SKM-1 treated with dmso at 0.1 percent for 144 hours (cell line): ENCODE results near the gene CCR6.
"Not testable (repeated sequence)": the region's sequence is repeated elsewhere in the genome, so short reads cannot be mapped to it uniquely, and the experiment has no call there.

Experiments used
- DNase-seq: peaks from one replicate; lab custom pipeline; 2025; ENCODE audit not compliant: unreplicated experiment; lab: John Stamatoyannopoulos, UW

Gene CCR6

DNA sequence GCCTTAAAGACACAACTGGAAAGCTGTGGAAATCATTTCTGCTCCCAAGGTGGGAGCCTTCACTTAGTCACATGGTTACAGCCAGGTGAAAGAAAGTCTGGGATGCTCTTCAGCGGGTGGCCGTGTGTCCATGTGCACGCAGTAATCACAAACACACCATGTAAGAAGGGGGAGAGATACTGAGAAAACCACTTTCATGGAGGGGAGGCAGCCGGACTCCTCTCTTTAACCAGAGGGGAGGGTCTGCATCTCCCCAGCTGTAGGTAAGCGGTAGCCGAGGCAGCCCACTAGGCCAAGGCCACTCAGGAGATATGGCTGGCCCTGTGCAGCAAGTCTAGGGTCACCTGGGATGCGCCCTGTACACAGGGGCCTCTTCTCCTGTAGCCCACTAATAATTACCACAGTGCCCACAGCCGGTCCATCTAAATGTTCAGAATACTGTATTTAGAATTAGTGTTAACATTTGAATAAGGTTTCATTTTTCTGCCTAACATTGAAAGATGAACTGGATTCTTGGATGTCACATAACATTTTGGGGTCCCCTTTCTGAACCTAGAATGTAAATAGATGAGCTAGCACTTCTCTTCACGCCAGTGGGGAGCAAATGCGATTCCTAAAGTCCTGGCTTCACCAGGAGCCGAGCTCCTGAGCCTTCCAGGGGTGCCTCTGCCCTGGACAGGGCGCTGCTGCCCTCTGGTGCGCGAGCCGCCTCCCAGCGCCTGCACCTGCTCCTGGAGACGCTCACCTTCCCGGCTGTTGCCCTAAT lies 19.0 kb downstream of the CCR6 start:
- peak; percentile 17 for DNase-seq

DNA sequence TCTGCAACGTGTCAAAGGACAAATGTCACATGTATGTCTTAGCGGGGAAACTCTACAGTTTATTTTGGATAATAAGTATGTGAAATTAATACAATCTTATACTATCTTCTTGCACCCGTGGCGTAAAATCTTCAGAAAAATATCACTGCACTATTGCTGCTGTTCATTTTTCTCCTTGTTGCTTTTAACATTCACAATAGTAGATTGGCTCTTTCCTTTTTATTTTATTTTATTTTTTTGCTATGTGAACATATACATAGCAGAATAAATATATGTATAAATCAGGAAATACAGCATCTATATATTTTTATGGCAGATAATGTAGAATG lies 19.5 kb downstream of the CCR6 start:
- no peak for DNase-seq

DNA sequence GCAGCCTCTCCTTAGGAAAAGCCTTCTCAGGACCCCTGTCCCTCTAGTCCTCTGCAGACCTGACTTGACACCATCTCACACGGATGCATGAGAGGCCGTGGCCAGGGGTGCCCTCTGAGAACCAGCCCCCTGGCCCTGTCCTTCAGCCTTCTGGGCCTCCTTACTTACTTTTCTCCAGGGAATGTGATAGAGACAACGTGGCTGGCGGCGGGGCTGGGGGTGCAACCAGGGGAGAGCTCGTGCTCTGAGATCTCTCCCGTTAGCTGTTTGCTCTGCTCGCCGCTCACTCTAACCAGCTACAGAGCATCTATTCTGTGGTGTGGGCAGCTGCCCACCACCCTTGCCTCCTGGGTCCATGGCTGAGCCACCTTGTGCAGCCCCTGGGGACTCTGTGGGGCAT lies 20.1 kb downstream of the CCR6 start:
- no peak for DNase-seq

DNA sequence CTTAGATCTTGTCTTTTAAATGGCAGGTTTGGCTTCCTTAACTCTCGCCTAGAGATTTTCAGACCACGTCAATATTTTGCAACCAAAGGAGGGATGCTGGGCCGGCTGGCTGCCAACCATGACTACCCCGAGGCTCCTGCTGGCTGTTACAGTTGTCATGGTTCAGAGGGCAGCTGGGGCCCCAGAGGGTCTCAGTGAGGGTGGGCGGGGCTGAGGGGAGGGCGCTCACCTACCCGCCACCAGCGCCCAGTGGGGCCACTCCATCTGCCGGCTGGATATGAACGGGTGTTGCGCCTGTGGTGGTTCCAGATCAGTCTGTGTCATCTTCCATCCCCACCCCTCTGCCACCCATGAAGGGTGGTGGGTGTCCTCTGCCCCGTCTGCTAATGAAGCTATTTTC lies 22.6 kb downstream of the CCR6 start:
- DNase-seq = no peak

DNA sequence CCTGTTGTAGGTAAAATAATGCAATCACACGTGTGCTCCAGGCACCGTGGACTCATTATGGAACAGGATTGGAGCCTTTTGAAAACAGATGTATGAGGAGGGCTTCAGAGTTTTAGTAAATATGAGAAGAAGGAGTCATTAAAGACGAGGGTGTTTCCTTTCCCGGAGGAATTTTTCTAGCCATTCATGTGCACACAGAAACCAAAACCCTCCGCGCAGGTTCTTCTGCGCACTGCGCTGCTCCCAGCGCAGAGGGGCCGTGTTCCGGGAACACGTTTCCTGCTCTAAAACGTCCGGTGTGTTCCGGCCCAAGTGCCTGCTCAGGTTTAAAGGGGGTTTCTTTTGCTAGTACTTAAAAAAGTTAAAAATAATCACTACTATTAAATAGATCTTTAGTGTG lies 23.2 kb downstream of the CCR6 start:
- no peak for DNase-seq

DNA sequence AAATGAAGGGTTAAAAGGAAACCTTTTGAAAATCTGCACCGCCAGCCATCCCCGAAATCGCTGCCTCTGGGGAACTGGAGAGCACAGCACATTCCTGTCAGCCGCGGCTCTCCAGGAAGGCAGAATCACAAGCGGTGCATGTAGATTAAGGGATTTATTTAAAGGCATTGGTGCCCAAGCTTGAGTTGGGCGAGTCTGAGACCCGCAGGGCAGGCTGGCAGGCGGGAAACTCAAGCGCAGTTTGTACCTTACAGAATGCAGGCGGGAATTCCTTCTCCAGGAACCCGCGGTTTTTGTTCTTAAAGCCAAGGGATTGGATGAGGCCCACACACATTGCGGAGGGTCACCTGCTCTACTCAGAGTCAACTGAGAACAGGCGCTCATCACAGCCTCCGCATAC lies 24.1 kb downstream of the CCR6 start:
- DNase-seq = no peak

DNA sequence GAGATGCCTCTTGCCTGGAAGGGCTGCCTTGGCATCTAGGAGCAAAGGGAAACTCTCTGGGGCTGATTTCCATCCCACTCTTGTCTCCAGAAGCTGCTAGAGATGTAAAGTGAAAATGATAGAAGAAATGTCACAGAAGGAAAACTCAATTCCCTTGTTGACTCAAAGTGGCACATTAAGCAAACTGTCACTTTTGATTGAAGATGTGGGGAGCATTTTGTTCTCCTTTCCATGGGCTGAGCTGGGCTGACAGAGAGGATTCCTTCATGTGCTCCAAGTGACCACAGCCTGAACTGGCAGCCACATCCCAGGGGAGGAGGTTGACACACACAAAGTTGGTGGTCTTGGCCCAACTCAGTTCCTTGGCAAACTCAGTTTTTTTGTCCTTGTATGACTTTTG lies 25.1 kb downstream of the CCR6 start:
- no peak for DNase-seq

DNA sequence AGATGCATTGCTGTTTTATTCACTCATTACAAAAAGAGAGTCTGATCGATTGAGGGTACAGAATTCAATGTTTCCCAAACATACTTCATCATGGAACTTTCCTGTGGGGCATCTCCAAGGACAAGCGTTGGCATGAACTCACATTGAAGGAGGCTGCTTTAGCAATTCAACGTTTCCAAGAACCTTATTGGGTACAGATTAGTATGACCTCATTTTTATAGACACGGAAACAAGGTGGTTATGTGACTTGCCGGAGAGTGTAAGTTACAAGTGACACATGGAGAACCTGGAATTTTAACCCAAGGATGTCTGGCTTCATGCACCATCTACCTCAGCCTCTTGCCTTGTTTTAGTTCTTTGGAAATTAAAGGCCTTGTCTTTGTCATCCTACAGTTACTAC lies 26.1 kb downstream of the CCR6 start:
- no peak for DNase-seq

DNA sequence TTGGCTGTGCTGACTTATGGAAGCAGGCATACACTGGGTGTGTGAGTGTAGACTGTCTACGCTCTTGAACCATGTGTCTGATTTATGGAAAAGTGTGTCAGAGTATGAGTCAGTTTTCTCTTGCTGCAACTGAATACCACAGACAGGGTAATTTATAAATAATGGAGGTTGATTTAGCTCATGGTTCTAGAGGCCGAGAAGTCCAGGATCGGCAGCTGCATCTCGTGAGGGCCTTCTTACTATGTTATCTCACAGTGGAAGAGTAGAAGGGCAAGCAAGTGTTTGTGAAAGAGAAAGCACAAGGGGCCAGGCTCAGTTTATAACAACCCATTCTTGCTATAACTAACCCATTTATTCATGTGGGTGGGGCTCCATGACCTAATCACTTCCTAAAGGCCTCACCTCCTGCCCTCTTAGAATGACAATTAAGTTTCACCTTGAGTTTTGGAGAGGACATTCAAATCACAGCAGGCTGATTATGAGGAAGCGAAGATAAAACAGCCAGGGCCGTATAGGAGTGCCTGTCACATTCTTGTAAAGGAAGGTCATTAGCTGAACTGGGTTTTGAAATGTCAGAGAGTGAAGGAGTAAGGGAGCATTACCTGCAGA lies 28.1 kb downstream of the CCR6 start:
- DNase-seq = no peak

DNA sequence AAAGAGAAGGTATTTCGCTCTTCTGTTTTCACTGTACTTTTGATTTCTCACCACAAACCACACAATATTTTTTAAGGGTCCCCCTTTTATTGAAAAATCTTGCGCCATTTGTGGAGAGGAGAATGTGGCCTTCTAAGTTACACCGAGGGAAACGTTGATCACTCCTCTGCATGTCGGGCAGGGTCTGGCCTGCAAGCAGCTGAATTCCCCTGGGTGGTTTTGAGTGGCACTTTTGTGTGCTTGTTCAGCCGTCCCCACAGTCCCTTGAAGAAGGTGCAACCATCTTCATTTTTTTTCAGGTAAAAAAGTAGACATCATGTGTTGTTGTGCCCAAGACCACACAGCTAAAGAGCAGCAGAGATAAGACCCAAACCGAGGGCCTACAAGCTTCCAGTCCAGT lies 28.8 kb downstream of the CCR6 start:
- DNase-seq = no peak

DNA sequence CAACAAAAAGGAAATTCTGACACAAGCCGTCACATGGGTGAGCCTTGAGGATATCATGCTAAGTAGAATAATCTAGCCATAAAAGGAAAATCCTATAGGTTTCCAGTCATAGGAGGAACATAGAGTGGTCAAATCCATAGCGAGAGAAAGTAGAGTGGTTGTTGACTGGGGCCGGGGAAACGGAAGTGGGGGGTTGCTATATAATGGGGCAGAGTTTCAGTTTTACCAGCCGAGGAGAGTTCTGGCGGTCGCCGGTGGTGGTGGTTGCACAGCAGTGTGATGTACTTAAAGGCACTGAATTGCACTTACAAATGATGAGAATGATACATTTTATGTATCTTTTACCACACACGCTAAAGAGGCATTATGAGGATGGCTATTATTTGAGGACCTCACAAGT lies 30.0 kb downstream of the CCR6 start:
- DNase-seq = no peak

DNA sequence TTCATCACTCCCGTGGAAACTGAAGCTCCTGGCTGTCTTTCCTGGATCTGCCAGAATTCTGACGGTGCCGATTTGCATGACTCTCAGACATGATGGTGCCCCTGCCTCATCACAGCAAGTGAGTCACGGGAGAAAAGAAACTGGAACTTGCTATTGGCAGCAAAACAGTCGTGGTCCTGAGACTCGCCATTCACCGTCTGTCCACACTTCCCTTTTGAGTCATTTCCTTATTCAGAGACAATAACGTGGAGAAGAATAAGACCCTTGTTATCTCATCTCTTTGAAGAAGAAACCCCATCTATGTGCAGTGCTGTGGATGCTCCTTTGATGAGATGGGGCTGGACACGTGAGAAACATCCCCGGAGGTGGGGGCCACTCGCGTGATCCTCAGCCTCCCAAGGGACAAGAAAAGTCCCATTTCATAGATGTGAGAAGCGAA lies 30.6 kb downstream of the CCR6 start:
- no peak for DNase-seq

DNA sequence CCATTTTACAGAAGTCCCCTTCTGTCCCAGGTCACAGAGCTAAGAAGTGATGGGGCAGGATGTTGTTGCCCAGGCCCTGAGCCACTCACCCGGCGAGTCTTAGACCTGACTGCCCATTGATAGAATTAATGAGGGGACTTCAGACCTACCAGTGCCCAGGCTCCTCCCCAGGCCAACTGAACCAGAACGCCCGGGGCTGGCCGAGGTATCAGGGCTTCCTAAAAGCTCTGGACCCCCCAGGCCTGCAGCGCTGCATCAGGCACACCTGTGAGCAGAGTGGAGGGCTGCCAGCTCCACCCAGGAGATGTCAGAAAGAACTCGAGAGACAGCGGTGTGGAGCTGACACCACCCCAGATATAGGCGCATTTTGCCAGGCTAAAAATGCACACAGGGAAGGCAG lies 31.4 kb downstream of the CCR6 start:
- DNase-seq = no peak

DNA sequence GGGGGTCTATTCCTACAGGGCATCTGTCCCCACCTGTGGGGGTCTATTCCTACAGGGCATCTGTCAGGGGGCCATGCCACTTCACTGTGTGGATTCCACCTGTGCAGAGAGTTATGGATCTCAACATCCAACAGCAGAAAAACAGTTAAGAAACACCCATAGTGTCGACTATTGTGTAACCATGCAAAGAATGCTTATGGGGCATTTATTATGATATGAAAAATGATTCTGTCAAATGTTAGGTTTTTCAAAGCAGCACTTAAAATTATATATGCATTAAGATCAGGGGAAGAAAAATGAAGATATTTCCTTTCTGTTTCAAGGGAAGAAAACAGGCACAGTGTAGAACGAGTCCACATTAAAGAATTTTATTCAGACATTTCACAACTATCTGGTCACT lies 32.0 kb downstream of the CCR6 start:
- DNase-seq = no peak

DNA sequence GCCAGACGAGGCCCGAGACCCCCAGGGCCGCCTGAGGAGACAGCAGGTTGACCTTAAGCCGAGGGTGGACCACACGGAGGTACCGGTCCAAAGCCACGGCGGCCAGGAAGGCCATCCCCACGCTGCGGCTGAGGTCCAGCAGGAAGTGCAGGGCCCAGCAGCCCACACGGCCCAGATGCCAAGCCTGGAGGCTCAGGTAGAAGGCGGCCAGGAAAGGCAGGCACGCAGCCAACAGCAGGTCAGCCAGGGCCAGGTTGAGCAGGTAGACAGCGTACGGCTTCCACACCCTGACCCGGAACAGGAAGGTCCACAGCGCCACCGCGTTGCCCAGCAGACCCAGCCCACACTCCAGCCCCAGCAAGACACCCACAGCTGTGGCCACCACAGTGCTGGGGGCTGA lies 34.5 kb downstream of the CCR6 start:
- no peak for DNase-seq

DNA sequence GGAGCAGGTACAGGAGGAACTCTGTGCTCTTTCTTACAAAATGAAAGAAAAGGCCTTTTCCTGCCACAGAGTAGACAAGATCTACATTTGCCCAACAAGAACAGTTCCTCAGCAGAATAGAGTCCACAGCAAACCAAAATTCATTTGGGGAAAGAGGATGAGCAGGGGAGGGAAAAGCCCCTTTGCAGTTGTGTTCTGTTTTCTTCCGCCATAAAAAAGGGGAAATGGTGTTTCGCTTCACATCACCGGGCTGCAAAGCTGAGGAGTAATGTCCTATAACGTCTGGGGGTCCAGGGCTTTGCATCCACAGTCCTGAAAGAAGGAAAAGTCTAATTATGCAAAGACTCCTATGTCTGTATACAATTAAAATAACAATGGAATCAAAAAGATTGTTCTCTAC lies 35.0 kb downstream of the CCR6 start, which contains the start of gene GPR31:
GPR31 (minus strand) TSS at position 118 of the 400 bp plus-strand sequence. CDS start 149 bp downstream, outside the sequence.
- no peak for DNase-seq

DNA sequence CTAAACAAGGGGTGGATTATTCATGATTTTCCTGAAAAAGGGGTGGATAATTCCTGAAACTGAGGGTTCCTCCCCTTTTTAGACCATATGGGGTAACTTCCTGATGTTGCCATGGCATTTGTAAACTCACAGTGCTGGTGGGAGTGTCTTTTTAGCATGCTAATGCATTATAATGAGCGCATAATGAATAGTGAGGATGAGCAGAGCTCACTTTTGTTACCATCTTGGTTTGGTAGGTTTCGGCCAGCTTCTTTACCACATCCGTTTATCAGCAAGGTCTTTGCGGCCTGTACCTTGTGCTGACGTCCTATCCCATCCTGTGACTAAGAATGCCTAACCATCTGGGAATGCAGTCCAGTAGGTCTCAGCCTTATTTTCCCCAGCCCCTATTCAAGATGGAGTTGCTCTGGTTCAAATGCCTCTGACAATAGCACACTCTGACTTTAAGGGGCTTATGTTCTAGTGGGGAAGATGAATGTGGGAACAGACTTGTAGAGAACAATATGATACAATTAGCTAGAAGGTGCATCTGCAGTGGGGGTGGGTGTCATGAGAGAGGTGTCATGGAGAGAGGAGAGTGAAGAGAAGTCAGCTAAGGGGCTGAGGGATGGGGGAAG lies 39.1 kb downstream of the CCR6 start:
- DNase-seq = no peak

DNA sequence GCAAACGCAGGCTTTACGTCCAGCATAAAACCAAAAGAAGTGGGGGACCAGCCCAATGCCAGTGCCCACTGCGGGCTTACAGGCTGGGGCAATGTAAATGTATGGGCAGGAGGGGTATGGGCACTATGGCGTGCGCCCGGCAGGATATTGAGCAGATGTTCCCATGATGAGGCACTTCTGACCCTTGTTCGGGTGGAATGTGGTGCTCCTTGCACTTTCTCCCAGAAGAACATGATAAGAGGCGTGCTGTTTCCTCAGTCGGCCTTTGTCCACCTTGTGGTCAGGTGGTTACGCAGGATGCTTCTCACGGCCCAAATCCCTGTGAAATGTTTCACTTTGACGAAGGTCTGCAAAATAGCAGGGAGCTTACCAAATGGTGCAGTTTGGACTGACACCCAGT lies 39.7 kb downstream of the CCR6 start:
- DNase-seq = no peak

DNA sequence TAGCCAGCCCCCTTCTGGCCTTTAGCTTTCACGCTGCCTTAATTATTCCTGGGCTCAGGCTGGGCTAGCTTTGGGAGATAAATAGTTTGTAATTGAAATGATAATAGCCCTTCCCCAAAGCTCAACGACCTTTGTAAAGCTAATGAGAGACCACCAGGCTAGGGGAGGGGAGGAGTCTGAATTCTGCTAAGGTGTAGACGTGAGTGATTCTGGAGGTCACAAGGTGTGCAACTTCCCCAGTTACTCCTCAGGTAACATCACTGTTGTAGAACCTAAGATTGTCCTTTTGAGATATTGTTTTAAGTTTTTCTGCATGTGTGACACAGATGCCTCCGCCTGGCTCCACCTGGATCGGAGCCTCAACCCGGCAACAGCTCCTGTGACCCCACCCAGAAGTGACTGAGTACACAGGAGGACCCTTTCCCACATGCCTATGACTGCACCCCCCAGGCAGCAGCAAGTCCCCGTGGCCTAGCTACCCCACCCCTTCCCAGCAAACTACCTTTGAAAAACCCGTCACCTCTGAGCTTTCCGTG lies 40.6 kb downstream of the CCR6 start:
- DNase-seq = no peak

DNA sequence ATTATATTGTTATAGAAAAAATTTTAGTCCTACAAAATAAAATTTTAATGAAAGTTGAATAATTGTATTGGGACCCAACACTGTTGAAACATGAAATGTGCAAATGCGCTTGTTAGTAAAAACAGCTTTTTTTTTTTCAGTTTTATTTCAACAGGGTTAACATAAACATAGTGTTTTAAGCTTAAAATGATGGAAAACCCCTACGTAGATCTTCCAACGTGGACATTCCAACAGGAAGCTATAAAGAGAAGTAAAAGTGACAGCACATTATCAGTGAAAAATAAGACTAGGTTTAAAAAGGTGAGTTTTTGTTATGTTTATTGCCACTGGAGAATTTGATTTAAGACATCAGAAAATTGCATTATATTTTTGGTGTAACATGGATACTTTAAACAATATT lies 41.4 kb downstream of the CCR6 start:
- DNase-seq = no peak

DNA sequence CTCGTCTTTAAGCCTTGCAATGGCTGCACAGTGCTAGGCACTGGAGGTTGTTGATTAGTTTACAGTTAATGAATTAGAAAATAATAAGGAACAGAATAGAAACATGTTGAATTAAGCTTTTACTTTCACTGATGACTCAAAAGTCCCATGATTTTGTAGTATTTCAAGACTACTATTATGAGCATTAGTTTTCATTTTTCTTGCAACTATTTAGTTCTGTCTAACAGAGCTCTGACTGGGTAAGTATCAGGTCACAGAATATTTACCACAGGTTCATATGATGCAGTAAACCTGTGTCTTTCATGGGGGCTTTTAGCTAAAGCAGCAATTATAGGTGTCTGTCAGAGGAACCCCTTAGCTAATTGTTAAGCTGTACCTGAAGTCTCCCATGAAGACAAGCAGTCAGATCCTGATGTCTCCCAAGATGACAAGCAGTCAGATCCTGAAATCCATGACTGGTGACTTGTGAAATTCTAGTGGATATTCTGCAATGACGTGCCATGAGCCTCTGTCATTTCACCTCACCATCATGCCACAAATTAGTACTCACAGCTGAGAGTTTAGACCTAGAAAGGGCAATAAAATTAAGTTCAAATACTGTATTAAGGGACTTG lies 43.1 kb downstream of the CCR6 start:
- DNase-seq = no peak

DNA sequence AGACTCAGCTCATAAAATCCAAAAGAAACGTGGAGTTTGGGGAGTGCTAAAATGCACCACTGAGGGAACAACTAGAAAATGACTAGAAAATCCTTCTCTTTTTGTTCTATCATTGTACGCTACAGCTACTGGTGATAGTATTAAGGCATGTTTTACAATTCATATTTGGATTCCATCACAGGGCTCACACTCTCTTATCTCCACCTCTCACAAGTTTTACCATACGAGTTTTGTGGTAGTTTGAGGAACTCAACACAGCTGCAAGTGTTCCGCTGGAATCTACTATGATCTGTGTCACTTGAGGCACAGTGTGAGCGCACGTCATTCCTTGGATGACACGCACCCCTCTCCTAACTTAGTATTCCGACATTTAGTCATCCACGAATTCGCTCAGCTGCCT lies 44.8 kb downstream of the CCR6 start:
- DNase-seq = not testable (repeated sequence)
